ENCODE data around the gene APOL5. TPM values are rescaled to one million over a fixed set of nuclear protein-coding genes. Genes with fewer than 3 reads are reported as not detected.
"Not testable (repeated sequence)": the region's sequence is repeated elsewhere in the genome, so short reads cannot be mapped to it uniquely, and the experiment has no call there.

Gene APOL5, protein sequence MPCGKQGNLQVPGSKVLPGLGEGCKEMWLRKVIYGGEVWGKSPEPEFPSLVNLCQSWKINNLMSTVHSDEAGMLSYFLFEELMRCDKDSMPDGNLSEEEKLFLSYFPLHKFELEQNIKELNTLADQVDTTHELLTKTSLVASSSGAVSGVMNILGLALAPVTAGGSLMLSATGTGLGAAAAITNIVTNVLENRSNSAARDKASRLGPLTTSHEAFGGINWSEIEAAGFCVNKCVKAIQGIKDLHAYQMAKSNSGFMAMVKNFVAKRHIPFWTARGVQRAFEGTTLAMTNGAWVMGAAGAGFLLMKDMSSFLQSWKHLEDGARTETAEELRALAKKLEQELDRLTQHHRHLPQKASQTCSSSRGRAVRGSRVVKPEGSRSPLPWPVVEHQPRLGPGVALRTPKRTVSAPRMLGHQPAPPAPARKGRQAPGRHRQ
- not detected in 2 replicates for total RNA-seq

DNA sequence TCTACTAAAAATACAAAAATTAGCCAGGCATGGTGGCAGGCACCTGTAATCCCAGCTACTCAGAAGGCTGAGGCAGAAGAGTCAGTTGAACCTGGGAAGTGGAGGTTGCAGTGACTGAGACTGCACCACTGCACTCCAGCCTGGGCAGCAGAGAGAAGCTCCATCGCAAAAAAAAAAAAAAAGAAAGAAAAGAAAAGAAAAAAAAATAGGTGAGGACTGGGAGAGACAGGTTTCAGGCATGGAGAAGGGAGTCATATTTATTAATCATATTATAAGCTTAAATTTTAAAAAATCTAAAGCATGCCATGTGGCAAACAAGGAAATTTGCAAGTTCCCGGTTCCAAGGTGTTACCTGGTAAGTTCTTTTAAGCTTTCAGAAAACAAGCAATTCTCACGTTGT, at the start of gene APOL5:
Gene APOL5 (plus strand): TSS at position 301 of the 400 bp plus-strand sequence. CDS start 0 bp downstream, at position 301.
- Mint-ChIP-seq H3K4me1 (ENCODE audit: low read depth) (no peaks in the 10 kb centered on the region), H3K27me3 (ENCODE audit: low read depth) (no peaks in the 10 kb centered on the region), H3K27ac (no peak within 1 kb of the TSS), H3K4me3 (ENCODE audit: low read depth) (no peak within 1 kb of the TSS), H3K36me3 (ENCODE audit: low read depth) (no peaks in the 10 kb centered on the region), H3K9me3 (peaks cover 3% of the 10 kb centered on the region)
- no peak for DNase-seq (ENCODE audit: low spot score)
- intact Hi-C loops (cut with micrococcal nuclease) = no loop called here

- intact Hi-C loops (cut with micrococcal nuclease) = no loop called here
- Mint-ChIP-seq H3K4me3 (ENCODE audit: low read depth) (no peak overlapping the region), H3K4me1 (ENCODE audit: low read depth) (peaks cover 7% of the 10 kb centered on the region), H3K36me3 (ENCODE audit: low read depth) (peaks cover 41% of the 10 kb centered on the region), H3K27me3 (ENCODE audit: low read depth) (no peaks in the 10 kb centered on the region), H3K9me3 (peaks cover 48% of the 10 kb centered on the region), H3K27ac (no peak overlapping the region)
- no peak for DNase-seq (ENCODE audit: low spot score)
Measured at GRCh38 chr22:35674335-35674734, 43.3 kb upstream of the APOL5 start.

- Mint-ChIP-seq H3K9me3 (peaks cover 60% of the 10 kb centered on the region), H3K4me1 (ENCODE audit: low read depth) (peaks cover 15% of the 10 kb centered on the region)
Measured at GRCh38 chr22:35676065-35676464, 41.6 kb upstream of the APOL5 start.

GRCh38 chr22:35677460-35678187, 40.0 kb upstream of the APOL5 start:
- Mint-ChIP-seq H3K27me3 (ENCODE audit: low read depth) (no peaks in the 10 kb centered on the region), H3K27ac (no peak overlapping the region), H3K9me3 (peaks cover 62% of the 10 kb centered on the region), H3K4me3 (ENCODE audit: low read depth) (no peak overlapping the region), H3K4me1 (ENCODE audit: low read depth) (peaks cover 15% of the 10 kb centered on the region), H3K36me3 (ENCODE audit: low read depth) (peaks cover 39% of the 10 kb centered on the region)
- DNase-seq (ENCODE audit: low spot score) = no peak
- intact Hi-C loops (cut with micrococcal nuclease) = no loop called here

More at GRCh38 chr22:35676065-35676464, 41.6 kb upstream of the APOL5 start:
- H3K27me3 Mint-ChIP-seq (ENCODE audit: low read depth); H3K27ac Mint-ChIP-seq; H3K4me3 Mint-ChIP-seq (ENCODE audit: low read depth); intact Hi-C loops (cut with micrococcal nuclease); DNase-seq (ENCODE audit: low spot score): not testable (repeated sequence)
- peaks cover 41% of the 10 kb centered on the region for H3K36me3 Mint-ChIP-seq (ENCODE audit: low read depth)

DNA sequence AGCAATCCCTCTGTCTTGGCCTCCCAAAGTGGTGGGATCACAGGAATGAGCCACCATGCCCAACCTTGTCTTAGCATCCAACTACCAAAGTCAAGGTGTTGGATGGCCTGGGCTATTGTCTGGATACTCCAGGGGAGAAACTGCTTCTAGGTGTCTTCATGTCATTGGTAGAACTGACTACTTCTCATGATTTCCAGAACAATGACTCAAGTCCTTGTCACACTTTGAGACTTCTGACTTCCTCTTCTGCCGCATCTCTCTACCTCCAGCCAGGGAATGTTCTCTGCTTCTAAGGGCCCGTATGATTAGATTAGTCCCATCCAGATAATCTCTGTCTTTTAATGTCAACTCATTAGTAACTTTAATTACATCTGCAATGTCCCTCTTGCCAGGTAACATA, 38.8 kb upstream of the APOL5 start:
- no peak overlapping the region for H3K4me3 Mint-ChIP-seq (ENCODE audit: low read depth)
- intact Hi-C loops (cut with micrococcal nuclease) = loop anchor here (1.0 kb wide), 2 partner anchors 31 to 49 kb away; partner anchors contain the start of gene APOL6
- H3K27ac Mint-ChIP-seq = peak overlapping the region; percentile 19

GRCh38 chr22:35679492-35679891, 38.2 kb upstream of the APOL5 start:
- DNase-seq (ENCODE audit: low spot score); H3K4me3 Mint-ChIP-seq (ENCODE audit: low read depth); H3K27me3 Mint-ChIP-seq (ENCODE audit: low read depth): not testable (repeated sequence)
- Mint-ChIP-seq H3K9me3 (peaks cover 50% of the 10 kb centered on the region), H3K4me1 (ENCODE audit: low read depth) (peaks cover 15% of the 10 kb centered on the region), H3K36me3 (ENCODE audit: low read depth) (peaks cover 27% of the 10 kb centered on the region), H3K27ac (peak overlapping the region; percentile 43)
- intact Hi-C loops (cut with micrococcal nuclease) = loop anchor here (1.0 kb wide), 2 partner anchors 31 to 49 kb away; partner anchors contain the start of gene APOL6

More for the DNA sequence above, 38.8 kb upstream of the APOL5 start:
- Mint-ChIP-seq H3K4me1 (ENCODE audit: low read depth) (peaks cover 15% of the 10 kb centered on the region), H3K27me3 (ENCODE audit: low read depth) (peaks cover 5% of the 10 kb centered on the region), H3K36me3 (ENCODE audit: low read depth) (peaks cover 32% of the 10 kb centered on the region), H3K9me3 (peaks cover 55% of the 10 kb centered on the region)
- no peak for DNase-seq (ENCODE audit: low spot score)

GRCh38 chr22:35681454-35682052, 36.1 kb upstream of the APOL5 start:
- no peak overlapping the region for H3K4me3 Mint-ChIP-seq (ENCODE audit: low read depth)

GRCh38 chr22:35683560-35683959, 34.1 kb upstream of the APOL5 start:
- peaks cover 5% of the 10 kb centered on the region for H3K27me3 Mint-ChIP-seq (ENCODE audit: low read depth)
- DNase-seq (ENCODE audit: low spot score) = no peak
- H3K4me3 Mint-ChIP-seq (ENCODE audit: low read depth) = no peak overlapping the region
- H3K4me1 Mint-ChIP-seq (ENCODE audit: low read depth) = peaks cover 15% of the 10 kb centered on the region
- intact Hi-C loops (cut with micrococcal nuclease) = no loop called here
- peaks cover 12% of the 10 kb centered on the region for H3K36me3 Mint-ChIP-seq (ENCODE audit: low read depth)
- no peak overlapping the region for H3K27ac Mint-ChIP-seq
- peaks cover 29% of the 10 kb centered on the region for H3K9me3 Mint-ChIP-seq

More at GRCh38 chr22:35681454-35682052, 36.1 kb upstream of the APOL5 start:
- peaks cover 41% of the 10 kb centered on the region for H3K9me3 Mint-ChIP-seq
- H3K27me3 Mint-ChIP-seq (ENCODE audit: low read depth) = peaks cover 5% of the 10 kb centered on the region
- H3K27ac Mint-ChIP-seq = no peak overlapping the region
- intact Hi-C loops (cut with micrococcal nuclease) = no loop called here
- no peak for DNase-seq (ENCODE audit: low spot score)
- peaks cover 21% of the 10 kb centered on the region for H3K36me3 Mint-ChIP-seq (ENCODE audit: low read depth)
- peaks cover 15% of the 10 kb centered on the region for H3K4me1 Mint-ChIP-seq (ENCODE audit: low read depth)

DNA sequence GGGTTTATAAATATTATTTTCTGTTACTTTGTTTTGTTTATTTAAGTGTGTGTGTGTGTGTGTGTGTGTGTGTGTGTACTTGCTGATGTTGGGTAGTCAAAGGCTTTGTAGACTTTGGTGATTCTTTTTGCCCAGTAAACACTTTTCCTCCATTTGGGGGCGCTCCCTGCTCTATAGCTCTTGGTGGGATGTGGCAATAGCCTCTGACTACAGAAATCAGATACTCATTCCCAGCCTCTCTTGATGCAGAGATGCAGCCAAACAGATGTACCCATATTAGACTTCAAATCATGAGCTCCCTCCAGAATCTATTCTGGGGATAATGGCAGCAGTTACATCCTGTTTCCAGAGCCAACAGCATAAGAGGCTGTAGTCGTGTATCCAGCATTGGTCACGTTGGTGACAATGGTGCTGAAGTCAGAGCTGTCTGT, 33.4 kb upstream of the APOL5 start:
- intact Hi-C loops (cut with micrococcal nuclease) = no loop called here
- peaks cover 5% of the 10 kb centered on the region for H3K27me3 Mint-ChIP-seq (ENCODE audit: low read depth)
- peaks cover 9% of the 10 kb centered on the region for H3K4me1 Mint-ChIP-seq (ENCODE audit: low read depth)
- H3K36me3 Mint-ChIP-seq (ENCODE audit: low read depth) = peaks cover 6% of the 10 kb centered on the region
- no peak overlapping the region for H3K4me3 Mint-ChIP-seq (ENCODE audit: low read depth)
- DNase-seq (ENCODE audit: low spot score) = no peak
- H3K27ac Mint-ChIP-seq = no peak overlapping the region
- peaks cover 22% of the 10 kb centered on the region for H3K9me3 Mint-ChIP-seq

- intact Hi-C loops (cut with micrococcal nuclease) = no loop called here
- Mint-ChIP-seq H3K36me3 (ENCODE audit: low read depth) (peaks cover 4% of the 10 kb centered on the region), H3K4me1 (ENCODE audit: low read depth) (peaks cover 4% of the 10 kb centered on the region), H3K27ac (no peak overlapping the region), H3K4me3 (ENCODE audit: low read depth) (no peak overlapping the region), H3K9me3 (peaks cover 17% of the 10 kb centered on the region), H3K27me3 (ENCODE audit: low read depth) (peaks cover 5% of the 10 kb centered on the region)
- DNase-seq (ENCODE audit: low spot score) = no peak
Measured at GRCh38 chr22:35684732-35685131, 32.9 kb upstream of the APOL5 start.

DNA sequence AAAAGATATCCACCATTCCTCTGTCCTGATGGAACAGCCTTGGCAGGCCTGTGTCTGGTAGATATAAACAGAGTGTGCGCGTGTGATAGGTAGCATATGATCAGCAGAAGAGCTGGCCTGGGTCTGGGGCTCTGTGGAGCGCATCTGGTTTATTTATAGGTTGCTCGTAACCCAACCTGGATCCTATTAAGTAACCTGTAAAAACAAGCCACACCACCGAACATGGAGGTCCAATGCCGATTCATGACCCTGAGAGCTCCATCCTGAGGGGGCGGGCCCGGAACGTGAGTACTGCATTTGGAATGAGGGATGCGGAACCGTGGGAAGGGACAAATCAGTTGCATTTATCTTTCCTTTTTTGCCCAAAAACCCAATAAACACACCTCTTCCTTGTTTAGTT, 31.9 kb upstream of the APOL5 start:
- intact Hi-C loops (cut with micrococcal nuclease) = no loop called here
- DNase-seq (ENCODE audit: low spot score) = no peak
- peaks cover 3% of the 10 kb centered on the region for H3K36me3 Mint-ChIP-seq (ENCODE audit: low read depth)
- H3K4me1 Mint-ChIP-seq (ENCODE audit: low read depth) = peaks cover under 1% of the 10 kb centered on the region
- H3K4me3 Mint-ChIP-seq (ENCODE audit: low read depth) = no peak overlapping the region
- H3K27me3 Mint-ChIP-seq (ENCODE audit: low read depth) = peaks cover 5% of the 10 kb centered on the region
- no peak overlapping the region for H3K27ac Mint-ChIP-seq
- peaks cover 12% of the 10 kb centered on the region for H3K9me3 Mint-ChIP-seq

DNA sequence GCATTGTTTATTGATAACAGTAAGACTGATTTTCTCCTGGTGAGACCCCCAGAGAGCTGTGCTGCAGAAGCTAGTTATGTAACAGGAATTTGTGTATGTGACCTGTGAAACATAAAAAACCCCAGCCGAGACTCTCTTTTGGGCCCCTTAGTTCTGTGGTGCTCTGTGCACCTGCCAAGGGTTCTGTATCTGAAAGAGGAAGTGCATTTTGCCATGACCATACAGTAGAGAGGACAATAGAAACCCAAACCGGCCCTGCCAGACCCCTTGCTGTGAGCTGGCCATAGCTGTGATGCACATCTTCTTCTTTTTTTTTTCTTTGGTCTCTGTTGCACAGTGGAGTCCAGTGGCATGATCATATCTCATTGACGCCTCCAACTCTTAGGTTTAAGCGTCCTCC, 31.4 kb upstream of the APOL5 start:
- Mint-ChIP-seq H3K27me3 (ENCODE audit: low read depth) (peaks cover 5% of the 10 kb centered on the region), H3K27ac (no peak overlapping the region), H3K36me3 (ENCODE audit: low read depth) (no peaks in the 10 kb centered on the region), H3K9me3 (peaks cover 9% of the 10 kb centered on the region), H3K4me3 (ENCODE audit: low read depth) (no peak overlapping the region), H3K4me1 (ENCODE audit: low read depth) (no peaks in the 10 kb centered on the region)
- no peak for DNase-seq (ENCODE audit: low spot score)
- intact Hi-C loops (cut with micrococcal nuclease) = no loop called here
